NCI-H345 (cell line): Measurements from ENCODE around the gene TTN.

ENCODE experiments used
- DNase-seq: peaks from one replicate; lab custom pipeline; 2025; lab: John Stamatoyannopoulos, UW

TTN gene

GRCh38 chr2:178811901-178812300 lies 4.7 kb upstream of the TTN start:
- no peak for DNase-seq

- DNase-seq: no peak
Measured at GRCh38 chr2:178811045-178811444, 3.8 kb upstream of the TTN start.

- DNase-seq: no peak
Measured at GRCh38 chr2:178810422-178810821, 3.2 kb upstream of the TTN start.

GRCh38 chr2:178806543-178806942 lies 680 bp downstream of the TTN start:
- DNase-seq: no peak

- no peak for DNase-seq
Measured at GRCh38 chr2:178805457-178805856, 1.8 kb downstream of the TTN start.

- no peak for DNase-seq
Measured at GRCh38 chr2:178804791-178805190, 2.4 kb downstream of the TTN start.

- no peak for DNase-seq
Measured at GRCh38 chr2:178800510-178800909, 6.7 kb downstream of the TTN start.

GRCh38 chr2:178799305-178799704 lies 7.9 kb downstream of the TTN start:
- no peak for DNase-seq

GRCh38 chr2:178796079-178796677 lies 11.0 kb downstream of the TTN start:
- peak; percentile 35 for DNase-seq

GRCh38 chr2:178787934-178788333 lies 19.3 kb downstream of the TTN start:
- no peak for DNase-seq

- no peak for DNase-seq
Measured at GRCh38 chr2:178787155-178787554, 20.1 kb downstream of the TTN start.

GRCh38 chr2:178783889-178784288 lies 23.3 kb downstream of the TTN start:
- no peak for DNase-seq

- DNase-seq: no peak
Measured at GRCh38 chr2:178782236-178782635, 25.0 kb downstream of the TTN start.

GRCh38 chr2:178777577-178777976 lies 29.6 kb downstream of the TTN start:
- no peak for DNase-seq

- no peak for DNase-seq
Measured at GRCh38 chr2:178776751-178777150, 30.5 kb downstream of the TTN start.

GRCh38 chr2:178775975-178776374 lies 31.2 kb downstream of the TTN start:
- DNase-seq: no peak

- DNase-seq: no peak
Measured at GRCh38 chr2:178770518-178770917, 36.7 kb downstream of the TTN start.

- peak; percentile 26 for DNase-seq
Measured at GRCh38 chr2:178767094-178768060, 39.8 kb downstream of the TTN start.

- no peak for DNase-seq
Measured at GRCh38 chr2:178764097-178764496, 43.1 kb downstream of the TTN start.

- DNase-seq: peak; percentile 66
Measured at GRCh38 chr2:178761759-178762371, 45.4 kb downstream of the TTN start.

GRCh38 chr2:178756843-178757242 lies 50.4 kb downstream of the TTN start:
- DNase-seq: no peak

- no peak for DNase-seq
Measured at GRCh38 chr2:178756343-178756742, 50.9 kb downstream of the TTN start.

GRCh38 chr2:178747767-178748166 lies 59.5 kb downstream of the TTN start:
- no peak for DNase-seq
